Measurements from ENCODE around the gene SLC39A7. TPM values are rescaled to one million over a fixed set of nuclear protein-coding genes. Genes with fewer than 3 reads are reported as not detected.

SLC39A7 gene
- total and polyA plus RNA-seq, 2 of the 13 experiments (the other 11 are each of a cell fraction or from before 2014, with no cell fraction given) = 142 to 229 TPM

DNA sequence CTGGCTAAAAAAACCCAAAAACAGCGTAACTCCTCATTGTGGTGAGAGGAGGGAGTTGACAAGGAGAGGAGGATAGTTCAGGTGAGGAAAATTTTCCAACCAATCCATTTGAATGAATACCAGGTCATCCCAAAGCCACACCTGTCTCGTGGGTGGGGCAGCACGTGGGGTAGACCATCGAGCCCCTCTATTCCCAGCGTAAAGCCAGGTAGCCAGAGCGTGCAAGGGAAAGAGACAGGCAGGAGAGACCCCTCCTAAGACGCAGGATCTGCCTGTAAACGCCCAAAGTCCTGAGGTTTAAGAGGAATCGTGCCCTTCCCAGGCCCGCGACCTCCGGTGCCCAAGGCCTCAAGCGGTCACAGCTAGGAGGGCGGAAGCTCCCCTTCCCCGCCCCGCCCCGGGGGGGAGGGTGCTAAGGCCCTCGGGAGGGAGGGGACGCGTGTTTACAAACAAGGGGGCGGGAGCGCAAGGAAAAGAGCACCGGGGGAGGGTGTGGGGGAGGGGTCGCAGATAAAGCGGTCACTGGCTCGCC is 914 bp upstream of the SLC39A7 start (continued):
- TF ChIP-seq ZNF746 (CRISPR knock-in tag; IDR thresholded peaks at IDR 0.05) = peak; percentile 98
- peak; percentile 66; the same call in 1 of the 2 replicates for TF ChIP-seq ZNF782 (CRISPR knock-in tag; IDR thresholded peaks at IDR 0.05; ENCODE audit: borderline replicate concordance)
- TF ChIP-seq, protein P1, sequence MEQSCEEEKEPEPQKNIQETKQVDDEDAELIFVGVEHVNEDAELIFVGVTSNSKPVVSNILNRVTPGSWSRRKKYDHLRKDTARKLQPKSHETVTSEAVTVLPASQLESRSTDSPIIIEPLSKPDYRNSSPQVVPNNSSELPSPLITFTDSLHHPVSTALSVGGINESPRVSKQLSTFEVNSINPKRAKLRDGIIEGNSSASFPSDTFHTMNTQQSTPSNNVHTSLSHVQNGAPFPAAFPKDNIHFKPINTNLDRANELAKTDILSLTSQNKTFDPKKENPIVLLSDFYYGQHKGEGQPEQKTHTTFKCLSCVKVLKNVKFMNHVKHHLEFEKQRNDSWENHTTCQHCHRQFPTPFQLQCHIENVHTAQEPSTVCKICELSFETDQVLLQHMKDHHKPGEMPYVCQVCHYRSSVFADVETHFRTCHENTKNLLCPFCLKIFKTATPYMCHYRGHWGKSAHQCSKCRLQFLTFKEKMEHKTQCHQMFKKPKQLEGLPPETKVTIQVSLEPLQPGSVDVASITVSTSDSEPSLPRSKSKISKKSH (CRISPR knock-in tag; IDR thresholded peaks at IDR 0.05; ENCODE audit: borderline replicate concordance) = 0 out of 2 replicates have a peak, but pooled peaks have one; percentile 89
- TF ChIP-seq KDM4B (CRISPR knock-in tag; IDR thresholded peaks at IDR 0.05) = peak; percentile 71
- 0 out of 2 replicates have a peak, but pooled peaks have one; percentile 79 for TF ChIP-seq ZNF891 (CRISPR knock-in tag; IDR thresholded peaks at IDR 0.05)
- 0 out of 2 replicates have a peak, but pooled peaks have one; percentile 35 for TF ChIP-seq ZKSCAN5 (CRISPR knock-in tag; IDR thresholded peaks at IDR 0.05)
- peak; percentile 58; the same call in 1 of the 2 replicates for TF ChIP-seq THRA (CRISPR knock-in tag; IDR thresholded peaks at IDR 0.05; ENCODE audit: borderline replicate concordance)
- TF ChIP-seq ZNF616 (CRISPR knock-in tag; IDR thresholded peaks at IDR 0.05; ENCODE audit: low read depth) = peak; percentile 54; the same call in 1 of the 2 replicates
- TF ChIP-seq, protein P2, sequence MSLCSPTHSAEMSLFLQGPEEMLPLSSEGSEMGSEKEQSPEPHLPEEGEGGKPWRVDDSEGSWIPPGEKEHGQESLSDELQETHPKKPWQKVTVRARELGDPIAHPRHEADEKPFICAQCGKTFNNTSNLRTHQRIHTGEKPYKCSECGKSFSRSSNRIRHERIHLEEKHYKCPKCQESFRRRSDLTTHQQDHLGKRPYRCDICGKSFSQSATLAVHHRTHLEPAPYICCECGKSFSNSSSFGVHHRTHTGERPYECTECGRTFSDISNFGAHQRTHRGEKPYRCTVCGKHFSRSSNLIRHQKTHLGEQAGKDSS (CRISPR knock-in tag; IDR thresholded peaks at IDR 0.05; ENCODE audit: borderline replicate concordance, low read depth) = peak; percentile 69; the same call in 1 of the 2 replicates
- no peak for TF ChIP-seq CEBPB (IDR thresholded peaks at IDR 0.05; ENCODE audit: borderline replicate concordance, low read depth, low read length)
- no peak for TF ChIP-seq GLMP (CRISPR knock-in tag; IDR thresholded peaks at IDR 0.05; ENCODE audit: borderline replicate concordance)
- no peak for TF ChIP-seq ZNF563 (CRISPR knock-in tag; IDR thresholded peaks at IDR 0.05)
- TF ChIP-seq, protein P3, sequence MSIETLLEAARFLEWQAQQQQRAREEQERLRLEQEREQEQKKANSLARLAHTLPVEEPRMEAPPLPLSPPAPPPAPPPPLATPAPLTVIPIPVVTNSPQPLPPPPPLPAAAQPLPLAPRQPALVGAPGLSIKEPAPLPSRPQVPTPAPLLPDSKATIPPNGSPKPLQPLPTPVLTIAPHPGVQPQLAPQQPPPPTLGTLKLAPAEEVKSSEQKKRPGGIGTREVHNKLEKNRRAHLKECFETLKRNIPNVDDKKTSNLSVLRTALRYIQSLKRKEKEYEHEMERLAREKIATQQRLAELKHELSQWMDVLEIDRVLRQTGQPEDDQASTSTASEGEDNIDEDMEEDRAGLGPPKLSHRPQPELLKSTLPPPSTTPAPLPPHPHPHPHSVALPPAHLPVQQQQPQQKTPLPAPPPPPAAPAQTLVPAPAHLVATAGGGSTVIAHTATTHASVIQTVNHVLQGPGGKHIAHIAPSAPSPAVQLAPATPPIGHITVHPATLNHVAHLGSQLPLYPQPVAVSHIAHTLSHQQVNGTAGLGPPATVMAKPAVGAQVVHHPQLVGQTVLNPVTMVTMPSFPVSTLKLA (IDR thresholded peaks at IDR 0.05) = peak; percentile 43
- TF ChIP-seq NKX3-1 (CRISPR knock-in tag; IDR thresholded peaks at IDR 0.05) = no peak
- peak; percentile 56; the same call in 1 of the 2 replicates for TF ChIP-seq ZSCAN22 (CRISPR knock-in tag; IDR thresholded peaks at IDR 0.05)
- TF ChIP-seq, protein P4, sequence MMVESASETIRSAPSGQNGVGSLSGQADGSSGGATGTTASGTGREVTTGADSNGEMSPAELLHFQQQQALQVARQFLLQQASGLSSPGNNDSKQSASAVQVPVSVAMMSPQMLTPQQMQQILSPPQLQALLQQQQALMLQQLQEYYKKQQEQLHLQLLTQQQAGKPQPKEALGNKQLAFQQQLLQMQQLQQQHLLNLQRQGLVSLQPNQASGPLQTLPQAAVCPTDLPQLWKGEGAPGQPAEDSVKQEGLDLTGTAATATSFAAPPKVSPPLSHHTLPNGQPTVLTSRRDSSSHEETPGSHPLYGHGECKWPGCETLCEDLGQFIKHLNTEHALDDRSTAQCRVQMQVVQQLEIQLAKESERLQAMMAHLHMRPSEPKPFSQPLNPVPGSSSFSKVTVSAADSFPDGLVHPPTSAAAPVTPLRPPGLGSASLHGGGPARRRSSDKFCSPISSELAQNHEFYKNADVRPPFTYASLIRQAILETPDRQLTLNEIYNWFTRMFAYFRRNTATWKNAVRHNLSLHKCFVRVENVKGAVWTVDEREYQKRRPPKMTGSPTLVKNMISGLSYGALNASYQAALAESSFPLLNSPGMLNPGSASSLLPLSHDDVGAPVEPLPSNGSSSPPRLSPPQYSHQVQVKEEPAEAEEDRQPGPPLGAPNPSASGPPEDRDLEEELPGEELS (CRISPR knock-in tag; IDR thresholded peaks at IDR 0.05) = peak; percentile 99
- no peak for TF ChIP-seq CERS6 (CRISPR knock-in tag; IDR thresholded peaks at IDR 0.05)
- TF ChIP-seq MEIS1 (CRISPR knock-in tag; IDR thresholded peaks at IDR 0.05; ENCODE audit: borderline replicate concordance) = no peak
- no peak for TF ChIP-seq MIER2 (CRISPR knock-in tag; IDR thresholded peaks at IDR 0.05)
- TF ChIP-seq TEAD2 (CRISPR knock-in tag; IDR thresholded peaks at IDR 0.05) = no peak
